IPS-20b (cell line): Measurements from ENCODE around the gene SNTG2.

ENCODE experiments used
- H3K27ac ChIP-seq: one replicate; pipeline ENCODE4 v1.5.1; 2013; ENCODE audit warnings: low read length
- H3K27me3 ChIP-seq: 2 replicates; pipeline ENCODE4 v1.6.1; 2013; ENCODE audit warnings: mild to moderate bottlenecking, low read length, inconsistent platforms; ENCODE audit not compliant: insufficient read depth
- H3K36me3 ChIP-seq: 2 replicates; pipeline ENCODE4 v1.6.1; 2013; ENCODE audit warnings: low read depth, mild to moderate bottlenecking, inconsistent platforms, low read length, moderate library complexity; ENCODE audit not compliant: insufficient read depth
- H3K4me1 ChIP-seq: 2 replicates; pipeline ENCODE4 v1.6.1; 2013; ENCODE audit warnings: mild to moderate bottlenecking, control low read depth, inconsistent platforms, low read length, moderate library complexity; ENCODE audit not compliant: insufficient read depth
- H3K4me3 ChIP-seq: 2 replicates; pipeline ENCODE4 v1.5.1; 2013; ENCODE audit warnings: mild to moderate bottlenecking, low read length, inconsistent platforms
- H3K9ac ChIP-seq: 2 replicates; pipeline ENCODE4 v1.6.1; 2013; ENCODE audit warnings: low read depth, mild to moderate bottlenecking, inconsistent platforms, low read length, moderate library complexity
- H3K9me3 ChIP-seq: 2 replicates; pipeline ENCODE4 v1.6.1; 2013; ENCODE audit warnings: mild to moderate bottlenecking, low read depth, low read length, inconsistent platforms; ENCODE audit not compliant: insufficient read depth

SNTG2 gene

DNA sequence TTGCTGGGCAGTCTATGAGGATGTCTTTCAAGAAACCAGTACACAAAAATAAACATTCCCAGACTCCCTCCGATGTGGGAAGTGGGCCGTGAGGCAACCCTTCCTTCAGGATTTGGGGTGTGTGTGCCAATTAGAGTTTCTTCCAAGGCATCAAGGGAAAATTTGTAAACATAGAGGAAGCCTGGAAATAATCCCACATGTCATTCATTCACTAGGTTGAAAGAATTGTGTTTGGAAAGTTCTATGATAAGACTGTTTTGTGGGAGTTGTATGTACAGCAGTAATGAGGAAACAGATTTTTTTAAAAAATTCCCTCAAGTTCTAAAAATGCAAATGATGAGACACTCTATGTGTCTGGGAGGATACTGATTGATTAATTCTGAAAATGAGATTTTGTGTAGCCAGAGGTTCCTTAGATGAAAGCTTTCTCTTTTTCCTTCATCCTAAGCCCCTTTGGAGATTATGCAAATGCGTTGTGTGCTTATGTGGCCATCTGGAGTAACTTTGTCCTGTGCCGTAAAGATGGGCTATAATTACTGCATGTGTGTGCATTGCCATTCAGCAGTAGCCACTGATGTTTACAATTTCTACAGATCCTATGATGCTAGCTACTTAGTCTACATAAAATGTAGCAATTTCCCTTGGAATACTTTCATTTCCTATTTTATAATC is 354.8 kb downstream of the SNTG2 start:
- H3K4me1 ChIP-seq: peaks cover 7% of the 10 kb centered on the region; the same call in 1 of the 2 replicates
- H3K27me3 ChIP-seq: no peaks in the 10 kb centered on the region
- H3K27ac ChIP-seq: no peak overlapping the region
- H3K9ac ChIP-seq: no peak overlapping the region
- peaks cover 4% of the 10 kb centered on the region; the same call in 1 of the 2 replicates for H3K36me3 ChIP-seq
- H3K9me3 ChIP-seq: no peaks in the 10 kb centered on the region
- no peak overlapping the region for H3K4me3 ChIP-seq

DNA sequence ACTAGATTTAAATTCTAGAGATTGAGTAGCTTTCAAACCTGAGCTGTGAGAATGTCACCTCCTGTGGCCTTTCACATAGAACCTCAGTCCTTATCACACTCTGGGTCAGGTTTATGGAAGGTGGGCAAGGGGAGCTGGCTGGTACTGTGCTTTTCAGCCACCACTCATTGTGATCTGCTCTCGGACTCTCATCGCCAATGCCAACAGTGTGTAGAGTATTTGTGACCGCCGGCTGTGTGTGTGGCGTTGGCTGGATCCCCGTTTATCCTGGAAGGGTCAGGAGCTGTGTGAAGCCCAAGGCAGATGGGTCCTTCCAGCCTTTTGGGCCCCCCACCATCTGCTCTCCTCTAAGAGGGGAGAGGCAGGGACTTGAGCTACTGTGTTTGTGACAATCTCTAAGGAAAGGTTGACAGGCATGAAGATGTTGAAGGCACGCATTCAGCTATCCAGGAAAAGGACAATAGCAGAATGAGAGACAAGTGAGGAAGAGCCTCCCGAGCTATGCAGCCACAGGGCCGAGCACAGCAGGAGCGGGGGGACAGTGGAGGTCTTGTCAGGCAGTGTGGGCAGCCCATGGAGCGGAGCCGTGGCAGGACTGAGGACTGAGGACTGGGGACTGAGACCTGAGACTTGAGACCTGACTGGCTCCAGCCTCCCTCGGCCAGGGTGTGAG is 355.5 kb downstream of the SNTG2 start:
- H3K4me1 ChIP-seq: peaks cover 7% of the 10 kb centered on the region; the same call in 1 of the 2 replicates
- no peak overlapping the region for H3K4me3 ChIP-seq
- no peaks in the 10 kb centered on the region for H3K27me3 ChIP-seq
- H3K9me3 ChIP-seq: no peaks in the 10 kb centered on the region
- H3K9ac ChIP-seq: no peak overlapping the region
- H3K27ac ChIP-seq: no peak overlapping the region
- peaks cover 4% of the 10 kb centered on the region; the same call in 1 of the 2 replicates for H3K36me3 ChIP-seq

DNA sequence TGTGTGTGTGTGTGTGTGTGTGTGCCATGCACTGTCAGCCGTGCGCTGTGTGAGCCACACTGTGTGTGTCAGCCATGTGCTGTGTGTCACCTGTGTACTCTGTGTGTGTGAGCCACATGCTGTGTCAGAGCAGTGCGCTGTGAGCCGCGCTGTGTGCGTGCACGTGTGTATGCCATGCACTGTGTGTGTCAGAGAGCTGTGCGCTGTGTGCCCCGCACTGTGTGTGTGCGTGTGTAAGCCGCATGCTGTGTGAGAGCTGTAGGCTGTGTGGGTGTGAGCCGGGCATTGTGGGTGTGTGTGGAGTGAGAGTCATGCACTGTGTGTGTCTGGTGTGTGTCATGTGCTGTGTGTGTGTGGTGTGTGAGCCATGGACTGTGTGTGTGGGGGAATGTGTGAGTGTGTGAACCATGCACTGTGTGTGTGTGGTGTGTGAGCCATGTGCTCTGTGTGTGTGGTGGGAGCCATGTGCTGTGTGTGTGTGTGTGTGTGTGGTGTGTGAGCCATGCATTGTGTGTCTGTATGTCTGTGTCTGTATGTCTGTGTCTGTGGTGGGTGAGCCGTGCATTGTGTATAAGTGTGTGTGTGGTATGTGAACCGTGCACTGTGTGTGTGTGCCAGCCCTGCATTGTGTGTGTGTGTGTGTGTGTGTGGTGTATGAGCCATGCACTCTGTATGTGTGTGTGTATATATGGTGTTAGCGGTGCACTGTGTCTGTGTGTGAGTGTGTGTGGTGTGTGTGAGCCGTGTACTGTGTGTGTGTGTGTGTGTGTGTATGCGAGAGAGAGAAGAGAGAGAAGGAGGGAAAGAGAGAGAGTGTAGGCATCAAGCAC is 356.3 kb downstream of the SNTG2 start:
- peaks cover 4% of the 10 kb centered on the region; the same call in 1 of the 2 replicates for H3K36me3 ChIP-seq
- no peak overlapping the region for H3K9ac ChIP-seq
- no peaks in the 10 kb centered on the region for H3K9me3 ChIP-seq
- H3K27ac ChIP-seq: no peak overlapping the region
- H3K27me3 ChIP-seq: no peaks in the 10 kb centered on the region
- peaks cover 7% of the 10 kb centered on the region; the same call in 1 of the 2 replicates for H3K4me1 ChIP-seq
- H3K4me3 ChIP-seq: no peak overlapping the region

DNA sequence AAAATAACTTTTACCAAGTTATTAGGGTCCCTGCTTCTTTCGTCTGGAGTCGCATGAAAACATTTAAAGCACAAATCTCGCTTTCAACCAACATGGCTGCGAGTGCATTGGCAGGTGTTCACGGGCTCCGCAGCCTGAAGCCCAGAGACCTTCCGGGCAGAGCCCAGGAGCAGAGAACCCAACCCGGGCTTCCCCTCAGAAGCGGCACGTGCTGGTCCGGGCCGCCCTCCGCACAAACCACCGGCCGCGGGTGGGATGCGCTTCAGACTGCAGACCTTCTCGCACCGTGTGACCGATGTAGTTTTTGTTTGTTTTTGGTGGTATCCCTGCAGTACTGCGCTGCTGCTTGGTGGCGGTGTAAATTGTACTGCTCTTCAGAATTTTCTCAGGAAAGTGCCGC is 357.0 kb downstream of the SNTG2 start:
- no peaks in the 10 kb centered on the region for H3K27me3 ChIP-seq
- peaks cover 7% of the 10 kb centered on the region; the same call in 1 of the 2 replicates for H3K4me1 ChIP-seq
- H3K36me3 ChIP-seq: peaks cover 4% of the 10 kb centered on the region; the same call in 1 of the 2 replicates
- H3K9me3 ChIP-seq: no peaks in the 10 kb centered on the region
- H3K27ac ChIP-seq: no peak overlapping the region
- no peak overlapping the region for H3K9ac ChIP-seq
- H3K4me3 ChIP-seq: no peak overlapping the region

DNA sequence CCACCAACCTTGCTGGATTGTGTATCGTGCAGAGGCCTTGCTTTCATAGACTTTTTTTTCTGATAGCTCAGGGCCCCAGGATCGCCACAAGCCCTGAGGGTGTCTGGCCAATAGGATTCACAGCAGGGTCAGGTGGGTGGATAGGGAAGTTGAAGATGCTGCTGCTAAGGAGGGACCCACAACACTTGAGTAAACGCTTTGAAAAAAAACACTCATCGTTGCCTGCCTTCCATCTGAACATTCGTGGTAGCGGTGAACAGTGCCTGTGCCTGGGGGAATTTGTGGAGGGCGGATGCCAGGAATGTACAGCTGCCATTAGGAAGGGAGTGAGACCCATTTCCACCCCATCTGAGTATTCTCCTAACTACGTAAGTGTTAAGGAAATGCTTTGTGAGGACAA is 358.0 kb downstream of the SNTG2 start:
- Histone ChIP-seq H3K9me3 (no peaks in the 10 kb centered on the region), H3K9ac (no peak overlapping the region), H3K36me3 (peaks cover 4% of the 10 kb centered on the region; the same call in 1 of the 2 replicates), H3K27me3 (no peaks in the 10 kb centered on the region), H3K27ac (no peak overlapping the region), H3K4me1 (peaks cover 7% of the 10 kb centered on the region; the same call in 1 of the 2 replicates), H3K4me3 (no peak overlapping the region)

DNA sequence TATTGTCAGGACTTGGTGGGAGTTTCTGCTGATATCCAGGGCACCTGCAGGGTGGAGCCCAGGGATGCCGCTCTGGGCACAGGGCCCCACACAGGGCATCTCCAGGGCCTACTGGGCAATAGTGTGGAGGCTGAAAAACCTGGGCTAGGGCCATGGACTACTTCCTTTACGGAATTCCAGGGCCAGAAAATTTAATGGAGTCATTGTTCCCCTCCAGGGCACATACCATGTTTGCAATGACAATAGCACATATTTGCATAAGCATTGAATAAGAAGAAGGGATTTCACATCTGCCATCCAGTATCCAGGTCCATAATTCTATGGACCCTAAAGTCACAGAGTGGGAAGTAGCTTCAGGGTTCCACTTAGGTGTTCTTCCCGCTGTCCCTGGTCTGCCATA is 358.9 kb downstream of the SNTG2 start:
- peaks cover 7% of the 10 kb centered on the region; the same call in 1 of the 2 replicates for H3K4me1 ChIP-seq
- no peak overlapping the region for H3K9ac ChIP-seq
- peaks cover 4% of the 10 kb centered on the region; the same call in 1 of the 2 replicates for H3K36me3 ChIP-seq
- no peak overlapping the region; the same call in 1 of the 2 replicates for H3K4me3 ChIP-seq
- H3K9me3 ChIP-seq: no peaks in the 10 kb centered on the region
- H3K27me3 ChIP-seq: no peaks in the 10 kb centered on the region
- no peak overlapping the region for H3K27ac ChIP-seq

DNA sequence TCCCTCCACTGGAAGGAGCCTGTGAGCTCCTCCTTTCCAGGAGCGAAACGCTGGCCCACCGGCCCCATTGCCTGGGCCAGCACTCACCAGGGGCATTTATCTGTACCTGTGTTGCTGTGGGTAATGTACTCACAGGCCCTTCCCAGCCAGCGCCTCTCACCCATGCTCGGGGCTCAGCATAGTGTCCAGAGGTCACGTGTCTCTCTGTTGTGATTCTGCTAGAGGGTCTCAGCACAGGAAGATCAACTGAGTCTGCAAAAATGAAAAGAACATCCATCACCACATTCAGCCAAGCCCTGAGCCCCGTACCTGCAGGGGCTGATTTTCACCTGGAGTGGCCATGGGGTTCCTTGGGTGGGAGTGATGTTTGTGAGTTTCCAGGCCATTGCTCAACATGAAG is 359.6 kb downstream of the SNTG2 start:
- no peak overlapping the region for H3K27ac ChIP-seq
- H3K9ac ChIP-seq: no peak overlapping the region
- H3K27me3 ChIP-seq: no peaks in the 10 kb centered on the region
- H3K4me1 ChIP-seq: peaks cover 7% of the 10 kb centered on the region; the same call in 1 of the 2 replicates
- H3K9me3 ChIP-seq: no peaks in the 10 kb centered on the region
- no peak overlapping the region for H3K4me3 ChIP-seq
- peaks cover 4% of the 10 kb centered on the region; the same call in 1 of the 2 replicates for H3K36me3 ChIP-seq

DNA sequence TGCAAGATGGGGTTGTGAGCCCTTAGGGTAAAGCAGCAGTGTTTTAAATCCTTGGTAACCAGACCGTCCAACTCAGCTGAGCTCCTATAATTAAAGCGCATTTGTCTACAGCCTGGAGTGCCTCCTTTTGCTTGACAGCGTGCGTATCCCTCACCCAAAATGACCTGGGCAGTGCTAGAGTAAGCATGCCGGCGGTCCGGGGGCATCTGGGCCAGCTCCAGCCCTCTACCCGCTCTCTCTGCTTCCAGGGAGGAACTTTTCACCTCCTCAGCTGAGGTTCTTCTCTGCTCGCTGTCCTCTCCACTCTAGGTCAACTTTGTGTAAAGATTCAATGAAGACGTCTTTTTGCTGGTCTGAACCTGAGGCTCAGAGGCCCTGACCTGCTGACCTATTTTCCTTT is 360.2 kb downstream of the SNTG2 start:
- no peak overlapping the region for H3K9ac ChIP-seq
- no peaks in the 10 kb centered on the region for H3K27me3 ChIP-seq
- H3K9me3 ChIP-seq: no peaks in the 10 kb centered on the region
- H3K4me3 ChIP-seq: no peak overlapping the region
- peaks cover 4% of the 10 kb centered on the region; the same call in 1 of the 2 replicates for H3K36me3 ChIP-seq
- H3K27ac ChIP-seq: no peak overlapping the region
- H3K4me1 ChIP-seq: peaks cover 7% of the 10 kb centered on the region; the same call in 1 of the 2 replicates

DNA sequence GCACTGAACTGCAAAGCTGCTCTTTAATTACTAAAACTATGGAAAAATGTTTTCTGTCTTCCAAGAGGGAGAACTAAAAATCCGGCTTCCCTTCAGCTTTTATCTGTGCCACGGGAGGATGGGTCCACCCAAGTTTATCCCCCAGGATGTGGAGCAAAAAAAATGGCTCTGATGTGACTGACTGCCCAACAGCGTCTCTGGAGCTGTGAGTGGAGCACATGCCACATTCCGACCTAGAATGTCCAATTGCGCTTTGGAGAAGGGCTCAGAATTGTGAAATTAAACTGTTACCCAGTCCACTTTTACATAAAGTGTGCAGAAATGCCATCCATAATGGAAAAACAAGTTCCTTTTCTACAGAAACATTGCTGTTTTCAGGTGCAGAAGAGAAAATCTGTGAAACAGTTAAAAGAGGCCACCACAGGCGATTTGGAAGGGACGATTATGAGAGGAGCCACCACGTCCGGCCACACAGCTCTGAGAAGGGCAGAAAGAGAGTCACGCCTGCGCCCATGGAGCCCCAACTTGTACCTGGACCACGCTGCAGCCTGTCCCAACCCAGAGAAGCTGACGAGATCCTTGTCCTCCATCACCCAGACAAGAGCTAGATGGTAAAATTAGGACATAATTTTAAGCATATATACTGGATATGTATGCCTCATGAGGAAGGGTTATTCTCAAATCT is 362.7 kb downstream of the SNTG2 start:
- Histone ChIP-seq H3K9ac (no peak overlapping the region), H3K4me3 (no peak overlapping the region), H3K4me1 (peaks cover 7% of the 10 kb centered on the region; the same call in 1 of the 2 replicates), H3K36me3 (peaks cover 3% of the 10 kb centered on the region; the same call in 1 of the 2 replicates), H3K9me3 (no peaks in the 10 kb centered on the region), H3K27ac (no peak overlapping the region), H3K27me3 (no peaks in the 10 kb centered on the region)

DNA sequence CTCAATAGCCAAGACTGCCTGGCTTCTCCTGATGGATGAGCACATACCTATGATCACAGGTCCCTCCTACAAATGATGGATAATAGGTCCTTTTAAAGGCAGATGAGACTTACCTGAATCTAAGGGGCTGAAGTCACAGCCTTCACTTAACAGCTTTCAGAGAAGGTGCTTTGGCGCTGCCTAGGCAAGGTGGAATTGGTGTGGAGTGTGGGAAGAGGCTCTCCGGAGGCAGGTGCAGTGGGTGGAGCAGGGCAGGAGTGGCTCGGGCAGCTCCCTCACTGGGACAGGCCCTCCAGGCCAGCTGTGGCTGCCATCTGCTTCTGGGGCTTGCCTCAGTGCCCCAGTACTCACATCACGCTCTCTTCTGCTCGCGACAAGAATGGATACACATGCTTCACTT is 363.6 kb downstream of the SNTG2 start:
- no peak overlapping the region for H3K27ac ChIP-seq
- no peak overlapping the region for H3K9ac ChIP-seq
- H3K4me1 ChIP-seq: peaks cover 5% of the 10 kb centered on the region; the same call in 1 of the 2 replicates
- H3K36me3 ChIP-seq: no peaks in the 10 kb centered on the region
- no peak overlapping the region for H3K4me3 ChIP-seq
- no peaks in the 10 kb centered on the region for H3K27me3 ChIP-seq
- no peaks in the 10 kb centered on the region for H3K9me3 ChIP-seq
